Common myeloid progenitor, CD34-positive (primary cell): ENCODE measurements around the gene LGR6.

Source experiments
- CTCF ChIA-PET: fragments of 350-600 bp; sonication (Branson Sonifier 250); formaldehyde crosslinking; loops from one replicate; lab custom pipeline; 2021; ENCODE audit warnings: antibody characterized with exemption; lab: Charles Lee
- POLR2A ChIA-PET: fragments of 350-600 bp; sonication (Branson Sonifier 250); formaldehyde crosslinking; loops from one replicate; lab custom pipeline; 2021; ENCODE audit warnings: antibody characterized with exemption; lab: Charles Lee
- DNase-seq, 3 donors: peaks; one replicate each; pipeline versions ENCODE4 v3.0.0 to v3.0.0-alpha.2; 2013
- H3K27ac ChIP-seq, 2 experiments: 1 replicate in 1 of 2; 2 replicates in 1 of 2; pipeline ENCODE4 v1.7.0; 2013; ENCODE audit warnings: inconsistent platforms in 2 of 2, low read length in 2 of 2, mild to moderate bottlenecking in 2 of 2, low read depth in 1 of 2, moderate library complexity in 1 of 2; ENCODE audit not compliant: severe bottlenecking in 2 of 2, insufficient read depth in 1 of 2, poor library complexity in 1 of 2
- H3K27me3 ChIP-seq, 5 experiments: replicated peaks in 2 of 5; 1 replicate in 3 of 5; 2 replicates in 2 of 5; pipeline versions ENCODE4 v1.6.1 to v1.7.0; 2013; ENCODE audit warnings: low read length in 4 of 5, mild to moderate bottlenecking in 2 of 5, moderate library complexity in 2 of 5, inconsistent platforms in 1 of 5; ENCODE audit not compliant: insufficient read depth in 5 of 5, control insufficient read depth in 4 of 5
- H3K36me3 ChIP-seq, 4 experiments: 1 replicate in 2 of 4; 2 replicates in 2 of 4; pipeline versions ENCODE4 v1.6.1 to v1.7.0; 2013; ENCODE audit warnings: low read length in 3 of 4, control low read depth in 1 of 4, mild to moderate bottlenecking in 1 of 4; ENCODE audit not compliant: control insufficient read depth in 4 of 4, insufficient read depth in 4 of 4
- H3K4me1 ChIP-seq, 4 experiments: 1 replicate in 3 of 4; 2 replicates in 1 of 4; pipeline versions ENCODE4 v1.6.1 to v1.7.1; 2013; ENCODE audit warnings: low read length in 3 of 4, mild to moderate bottlenecking in 3 of 4, control low read depth in 1 of 4, inconsistent platforms in 1 of 4, moderate library complexity in 1 of 4; ENCODE audit not compliant: control insufficient read depth in 4 of 4, insufficient read depth in 4 of 4; ENCODE audit errors: control extremely low read depth in 1 of 4
- H3K4me3 ChIP-seq, 7 experiments: 1 replicate in 4 of 7; 2 replicates in 3 of 7; pipeline versions ENCODE4 v1.5.1 to v1.7.0; 2013; ENCODE audit warnings: mild to moderate bottlenecking in 7 of 7, low read length in 6 of 7, moderate library complexity in 6 of 7, inconsistent platforms in 2 of 7, low read depth in 2 of 7, control low read depth in 1 of 7; ENCODE audit not compliant: insufficient read depth in 4 of 7, control insufficient read depth in 1 of 7; ENCODE audit errors: extremely low read depth in 1 of 7
- H3K9me3 ChIP-seq, 5 experiments: 1 replicate in 4 of 5; 2 replicates in 1 of 5; pipeline versions ENCODE4 v1.6.1 to v1.7.1; 2013; ENCODE audit warnings: low read length in 4 of 5, mild to moderate bottlenecking in 2 of 5, inconsistent platforms in 1 of 5, low read depth in 1 of 5, moderate library complexity in 1 of 5; ENCODE audit not compliant: control insufficient read depth in 4 of 5, insufficient read depth in 2 of 5; ENCODE audit errors: control extremely low read depth in 1 of 5
- WGBS: methylation state at CpG from one replicate; pipeline ENCODE4 v1.1.5; 2013; ENCODE audit not compliant: insufficient coverage; 5-methylcytosine and 5-hydroxymethylcytosine counted together

Gene LGR6

GRCh38 chr1:202287196-202287595 is 93.6 kb downstream of the LGR6 start:
- H3K4me1 ChIP-seq = peaks cover 6 to 16% (median 9%) of the 10 kb centered on the region in 4 experiments

GRCh38 chr1:202288177-202288576 is 94.6 kb downstream of the LGR6 start:
- Histone ChIP-seq H3K9me3 (no peaks in the 10 kb centered on the region), H3K4me1 (peaks cover under 1 to 6% (median 5%) of the 10 kb centered on the region in 4 experiments), H3K27me3 (peaks cover 0 to 45% (median 38%) of the 10 kb centered on the region in 5 experiments), H3K27ac (no peak overlapping the region), H3K36me3 (no peaks in the 10 kb centered on the region), H3K4me3 (no peak overlapping the region)
- CTCF ChIA-PET = interaction anchor here (1.9 kb wide), 1 partner anchor 15 kb away, joined by 4 read pairs; no protein-coding TSS in a partner anchor
- POLR2A ChIA-PET = no interaction called here
- WGBS = 72% methylated on average over 3 of the region's 3 CpGs
- DNase-seq = no peak

More at GRCh38 chr1:202287196-202287595, 93.6 kb downstream of the LGR6 start:
- Histone ChIP-seq H3K4me3 (no peak overlapping the region), H3K36me3 (no peaks in the 10 kb centered on the region), H3K27ac (no peak overlapping the region), H3K27me3 (peaks cover 0 to 48% (median 41%) of the 10 kb centered on the region in 5 experiments), H3K9me3 (no peaks in the 10 kb centered on the region)
- no peak for DNase-seq
- CTCF ChIA-PET = interaction anchor here (0.9 to 1.9 kb wide), 2 partner anchors 13 to 14 kb away, joined by 4 read pairs; no protein-coding TSS in a partner anchor
- WGBS = 100% methylated on average over 1 of the region's 1 CpG
- POLR2A ChIA-PET = interaction anchor here (0.6 kb wide), 1 partner anchor 721 kb away, joined by 3 read pairs; no protein-coding TSS in a partner anchor

GRCh38 chr1:202289009-202289408 is 95.4 kb downstream of the LGR6 start:
- no peak overlapping the region for H3K27ac ChIP-seq
- H3K4me3 ChIP-seq = no peak overlapping the region
- H3K27me3 ChIP-seq = peaks cover 3 to 42% (median 38%) of the 10 kb centered on the region in 5 experiments
- DNase-seq = no peak
- no peaks in the 10 kb centered on the region for H3K36me3 ChIP-seq
- no peaks in the 10 kb centered on the region for H3K9me3 ChIP-seq
- H3K4me1 ChIP-seq = no peaks in the 10 kb centered on the region
- ChIA-PET POLR2A (no interaction called here), CTCF (interaction anchor here (1.5 to 1.9 kb wide), 2 partner anchors 19 to 104 kb away, joined by 3 to 8 read pairs; no protein-coding TSS in a partner anchor)
- WGBS = 73% methylated on average over 4 of the region's 4 CpGs

GRCh38 chr1:202291001-202291400 is 97.4 kb downstream of the LGR6 start:
- Histone ChIP-seq H3K36me3 (no peaks in the 10 kb centered on the region), H3K4me1 (peaks cover 0 to 6% (median 2%) of the 10 kb centered on the region in 4 experiments), H3K27me3 (peaks cover 3 to 42% (median 21%) of the 10 kb centered on the region in 5 experiments), H3K9me3 (no peaks in the 10 kb centered on the region), H3K27ac (no peak overlapping the region), H3K4me3 (no peak overlapping the region)
- ChIA-PET POLR2A (no interaction called here), CTCF (interaction anchor here (0.6 to 2.4 kb wide), 10 partner anchors 10 to 101 kb away, joined by 3 to 8 read pairs (median 3); no protein-coding TSS in a partner anchor)
- 100% methylated on average over 1 of the region's 2 CpGs for WGBS
- DNase-seq = no peak

- Histone ChIP-seq H3K36me3 (no peaks in the 10 kb centered on the region), H3K4me3 (no peak overlapping the region), H3K27me3 (peaks cover 3 to 43% (median 17%) of the 10 kb centered on the region in 5 experiments), H3K4me1 (peaks cover 0 to 6% (median 2%) of the 10 kb centered on the region in 4 experiments), H3K27ac (no peak overlapping the region), H3K9me3 (no peaks in the 10 kb centered on the region)
- POLR2A ChIA-PET = no interaction called here
- 98% methylated on average over 4 of the region's 5 CpGs for WGBS
- DNase-seq = no peak
- CTCF ChIA-PET = interaction anchor here (1.4 to 2.4 kb wide), 4 partner anchors 17 to 102 kb away, joined by 3 to 6 read pairs (median 3); no protein-coding TSS in a partner anchor
Measured at GRCh38 chr1:202291961-202292712, 98.5 kb downstream of the LGR6 start.

- Histone ChIP-seq H3K4me1 (peaks cover 0 to 6% (median 2%) of the 10 kb centered on the region in 4 experiments), H3K9me3 (no peaks in the 10 kb centered on the region), H3K4me3 (no peak overlapping the region), H3K27ac (no peak overlapping the region), H3K36me3 (no peaks in the 10 kb centered on the region), H3K27me3 (peaks cover 3 to 43% (median 14%) of the 10 kb centered on the region in 5 experiments)
- no peak for DNase-seq
- no CpG with 5 or more reads among the region's 1 CpG for WGBS
- ChIA-PET POLR2A (no interaction called here), CTCF (no interaction called here)
Measured at GRCh38 chr1:202292773-202293172, 99.2 kb downstream of the LGR6 start.

GRCh38 chr1:202293569-202293968 is 100.0 kb downstream of the LGR6 start:
- DNase-seq = no peak
- no peaks in the 10 kb centered on the region for H3K36me3 ChIP-seq
- H3K4me3 ChIP-seq = no peak overlapping the region
- POLR2A ChIA-PET = no interaction called here
- H3K4me1 ChIP-seq = peaks cover 0 to 6% (median 2%) of the 10 kb centered on the region in 4 experiments
- CTCF ChIA-PET = interaction anchor here (1.3 kb wide), 1 partner anchor 101 kb away, joined by 3 read pairs; no protein-coding TSS in a partner anchor
- H3K9me3 ChIP-seq = no peaks in the 10 kb centered on the region
- peaks cover 3 to 37% (median 9%) of the 10 kb centered on the region in 5 experiments for H3K27me3 ChIP-seq
- WGBS = 95% methylated on average over 4 of the region's 4 CpGs
- no peak overlapping the region for H3K27ac ChIP-seq
